GM21390 (cell line): ENCODE data around the gene VTN.

Experiments used
- ATAC-seq: cut with Tn5 transposase; IDR thresholded peaks from one replicate; pipeline ENCODE4 v1.9.1; 2021; ENCODE audit not compliant: unreplicated experiment

VTN gene

DNA sequence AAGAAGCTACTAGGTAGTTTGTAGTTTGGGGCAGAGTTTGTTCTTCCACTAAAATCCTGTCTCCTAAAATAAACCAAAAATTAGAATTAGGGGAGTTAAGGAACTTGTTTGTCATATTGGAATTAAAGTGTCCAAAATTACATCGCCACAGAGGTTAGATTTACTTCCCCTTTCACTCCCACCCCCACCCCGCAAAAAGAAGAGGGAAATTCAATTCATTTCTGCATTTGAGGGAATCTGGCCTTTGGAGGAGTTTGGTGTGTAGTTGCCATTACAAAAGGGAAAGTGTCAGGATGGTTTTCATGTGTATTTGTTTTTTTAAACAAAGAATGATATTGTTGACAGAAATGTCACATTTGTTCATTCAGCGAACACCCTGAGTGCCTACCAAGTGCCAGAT is 45.3 kb downstream of the VTN start:
- ATAC-seq = no peak

DNA sequence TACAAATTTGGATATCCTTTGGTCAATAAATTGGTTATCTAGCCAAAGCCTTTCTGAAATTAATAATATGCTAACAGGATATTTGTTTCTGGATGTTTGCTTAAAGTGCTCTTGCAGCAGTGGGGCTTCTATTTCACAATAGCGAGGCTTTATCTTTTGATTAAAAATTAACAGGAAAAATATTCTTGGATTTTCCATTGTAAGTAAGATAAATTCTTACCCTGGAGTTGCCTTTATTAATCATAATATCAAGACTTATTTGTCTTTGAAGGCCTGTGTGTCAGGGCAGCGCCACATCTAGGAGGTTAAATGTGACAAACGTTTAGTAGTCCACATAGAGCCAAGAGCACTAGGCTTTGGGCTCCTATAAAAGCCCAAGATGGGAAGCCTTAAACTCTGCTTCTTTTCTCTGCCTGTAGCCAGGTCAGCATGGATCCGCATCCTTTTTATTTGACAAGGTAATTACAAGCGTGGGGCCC is 45.8 kb downstream of the VTN start:
- no peak for ATAC-seq

GRCh38 chr17:28320215-28321061 is 49.7 kb downstream of the VTN start:
- no peak for ATAC-seq

- ATAC-seq = no peak
These were observed 50.5 kb downstream of the VTN start for GRCh38 chr17:28319598-28319935.

GRCh38 chr17:28318759-28319597 is 51.1 kb downstream of the VTN start, which contains the start of gene TMEM97:
TSS of gene TMEM97 (plus strand) at chr17:28319200. CDS start at chr17:28319240, 40 bp downstream.
- peak; percentile 95 for ATAC-seq

GRCh38 chr17:28317966-28318758 is 51.9 kb downstream of the VTN start:
- ATAC-seq = peak; percentile 2
